Neutrophil (primary cell): ENCODE data around the gene SETD2.
"Not testable (repeated sequence)": the region's sequence is repeated elsewhere in the genome, so short reads cannot be mapped to it uniquely, and the experiment has no call there.

ENCODE experiments used
- H3K27ac ChIP-seq: fragments of 200-600 bp; sonication (generic); 2 replicates; pipeline ENCODE4 v1.5.1; 2016; ENCODE audit warnings: mild to moderate bottlenecking, moderate library complexity
- H3K27me3 ChIP-seq: fragments of 200-600 bp; sonication (generic); 2 replicates; pipeline ENCODE4 v1.6.0; 2016; ENCODE audit warnings: mild to moderate bottlenecking
- H3K36me3 ChIP-seq: fragments of 200-600 bp; sonication (generic); 2 replicates; pipeline ENCODE4 v1.5.1; 2017
- H3K4me1 ChIP-seq, 2 experiments: fragments of 200-600 bp in 1 of 2; sonication (generic) in 1 of 2; 1 replicate in 1 of 2; 2 replicates in 1 of 2; pipeline versions ENCODE4 v1.5.1 to v1.6.1; 2013 to 2016; ENCODE audit warnings: low read depth in 1 of 2, low read length in 1 of 2, mild to moderate bottlenecking in 1 of 2, moderate library complexity in 1 of 2; ENCODE audit not compliant: control insufficient read depth in 1 of 2, insufficient read depth in 1 of 2
- H3K4me3 ChIP-seq, 2 experiments: fragments of 200-600 bp in 1 of 2; sonication (generic) in 1 of 2; 1 replicate in 1 of 2; 2 replicates in 1 of 2; pipeline ENCODE4 v1.5.1; 2013 to 2016; ENCODE audit warnings: low read depth in 1 of 2, low read length in 1 of 2, mild to moderate bottlenecking in 1 of 2, moderate library complexity in 1 of 2
- H3K9me3 ChIP-seq: fragments of 200-600 bp; sonication (generic); 2 replicates; pipeline ENCODE4 v1.5.1; 2016
- CTCF ChIP-seq: fragments of 200-600 bp; sonication (generic); IDR thresholded peaks from 2 replicates; pipeline ENCODE4 v1.5.1; 2016; ENCODE audit warnings: antibody characterized with exemption

SETD2 gene

GRCh38 chr3:47143068-47143467, 20.8 kb downstream of the SETD2 start:
- Histone ChIP-seq H3K36me3 (no peaks in the 10 kb centered on the region), H3K27ac (peak overlapping the region; percentile 79), H3K27me3 (no peaks in the 10 kb centered on the region), H3K4me1 (peaks cover 31% of the 10 kb centered on the region in 2 experiments), H3K4me3 (no peak overlapping the region), H3K9me3 (no peaks in the 10 kb centered on the region)
- no peak for TF ChIP-seq CTCF

DNA sequence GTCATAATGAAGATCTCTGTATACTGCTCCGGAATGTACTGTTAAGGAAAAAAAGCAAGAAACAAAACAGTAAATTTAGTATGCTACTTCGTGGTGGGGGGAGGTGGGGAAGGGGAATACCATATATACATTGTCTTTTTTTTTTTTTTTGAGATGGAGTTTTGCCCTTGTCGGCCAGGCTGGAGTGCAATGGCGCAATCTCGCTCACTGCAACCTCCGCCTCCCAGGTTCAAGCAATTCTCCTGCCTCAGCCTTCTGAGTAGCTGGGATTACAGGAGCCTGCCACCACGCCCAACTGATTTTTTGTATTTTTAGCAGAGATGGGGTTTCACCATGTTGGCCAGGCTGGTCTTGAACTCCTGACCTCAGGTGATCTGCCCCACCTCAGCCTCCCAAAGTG, 21.4 kb downstream of the SETD2 start:
- H3K27me3 ChIP-seq, H3K36me3 ChIP-seq, H3K4me3 ChIP-seq, H3K9me3 ChIP-seq: not testable (repeated sequence)
- Histone ChIP-seq H3K4me1 (peaks cover 31% of the 10 kb centered on the region in 2 experiments), H3K27ac (peak overlapping the region; percentile 79)

GRCh38 chr3:47140973-47141461, 22.9 kb downstream of the SETD2 start:
- H3K27ac ChIP-seq, result peak overlapping the region; percentile 79
- not testable (repeated sequence) for H3K4me3 ChIP-seq, H3K27me3 ChIP-seq, H3K9me3 ChIP-seq, H3K36me3 ChIP-seq
- H3K4me1 ChIP-seq, result peaks cover 31% of the 10 kb centered on the region in 2 experiments

- not testable (repeated sequence) for H3K27me3 ChIP-seq, H3K36me3 ChIP-seq, H3K9me3 ChIP-seq, H3K4me3 ChIP-seq
- H3K27ac ChIP-seq, result peak overlapping the region; percentile 79
- peaks cover 31 to 35% of the 10 kb centered on the region in 2 experiments for H3K4me1 ChIP-seq
Observed at GRCh38 chr3:47140553-47140952, 23.4 kb downstream of the SETD2 start.

DNA sequence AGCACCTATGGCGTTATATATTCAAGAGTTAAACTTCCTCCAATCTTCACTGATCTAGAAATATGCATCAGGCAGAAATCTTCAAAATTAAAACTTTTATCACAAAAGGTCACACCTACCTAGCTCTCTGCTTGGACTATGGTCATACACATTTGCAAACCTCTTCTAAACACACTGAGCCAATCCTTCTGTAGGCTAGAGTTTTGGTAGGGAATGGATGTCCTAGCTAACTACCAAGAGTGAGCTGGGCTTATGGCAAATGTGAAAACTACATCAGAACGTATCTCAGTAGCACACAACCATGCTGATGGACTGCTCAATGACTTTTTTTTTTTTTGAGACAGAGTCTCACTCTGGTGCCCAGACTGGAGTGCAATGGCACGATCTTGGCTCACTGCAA, 29.6 kb downstream of the SETD2 start:
- no peak overlapping the region for H3K4me3 ChIP-seq
- no peak for TF ChIP-seq CTCF
- peak overlapping the region; percentile 71 for H3K27ac ChIP-seq
- peaks cover 30 to 42% of the 10 kb centered on the region in 2 experiments for H3K4me1 ChIP-seq
- H3K36me3 ChIP-seq, result no peaks in the 10 kb centered on the region
- no peaks in the 10 kb centered on the region for H3K9me3 ChIP-seq
- H3K27me3 ChIP-seq, result no peaks in the 10 kb centered on the region

GRCh38 chr3:47133641-47134040, 30.3 kb downstream of the SETD2 start:
- no peak for TF ChIP-seq CTCF
- H3K4me3 ChIP-seq, result no peak overlapping the region
- no peaks in the 10 kb centered on the region for H3K36me3 ChIP-seq
- no peaks in the 10 kb centered on the region for H3K9me3 ChIP-seq
- H3K27me3 ChIP-seq, result no peaks in the 10 kb centered on the region
- H3K27ac ChIP-seq, result peak overlapping the region; percentile 71
- peaks cover 30 to 42% of the 10 kb centered on the region in 2 experiments for H3K4me1 ChIP-seq

DNA sequence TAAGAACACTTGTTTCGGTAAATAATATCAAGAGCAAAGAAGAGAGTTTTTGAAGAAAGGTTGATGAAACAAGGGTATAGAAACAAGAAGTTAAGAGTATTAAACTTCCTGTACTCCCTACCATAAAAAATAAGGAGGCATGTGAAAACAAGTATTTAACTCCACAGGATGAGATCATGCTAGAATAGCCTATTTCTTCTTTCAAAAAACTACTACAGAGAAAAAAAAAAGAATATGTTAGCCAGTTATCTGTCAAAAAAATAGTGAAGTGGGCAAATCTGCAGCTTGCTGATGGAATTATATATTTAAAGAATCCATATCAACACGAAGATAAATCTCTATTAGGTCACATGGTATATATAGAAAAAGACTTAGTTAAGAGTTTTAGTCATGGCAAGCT, 33.4 kb downstream of the SETD2 start:
- Histone ChIP-seq H3K27me3 (no peaks in the 10 kb centered on the region), H3K27ac (no peak overlapping the region), H3K9me3 (no peaks in the 10 kb centered on the region), H3K4me3 (no peak overlapping the region), H3K4me1 (peaks cover 30 to 46% of the 10 kb centered on the region in 2 experiments), H3K36me3 (no peaks in the 10 kb centered on the region)
- TF ChIP-seq CTCF, result no peak
